Transverse colon (tissue), 4 donors: ENCODE measurements around the gene PTPRF. TPM values are rescaled to one million over a fixed set of nuclear protein-coding genes. Genes with fewer than 3 reads are reported as not detected.

ENCODE experiments used
- DNase-seq: peaks from one replicate; pipeline ENCODE4 v3.0.0-alpha.2; 2019
- H3K27ac ChIP-seq, 4 donors: fragments of 200-600 bp; sonication (generic); 2 replicates each; pipeline ENCODE4 v1.5.1; 2016 to 2018; ENCODE audit warnings: inconsistent platforms in 4 of 4
- H3K27me3 ChIP-seq: fragments of 200-600 bp; sonication (generic); 2 replicates; pipeline ENCODE4 v1.5.1; 2017; ENCODE audit warnings: inconsistent platforms
- H3K36me3 ChIP-seq, 4 donors: fragments of 200-600 bp; sonication (generic); 2 replicates each; pipeline ENCODE4 v1.5.1; 2017 to 2019; ENCODE audit warnings: inconsistent platforms in 4 of 4
- H3K4me1 ChIP-seq, 4 donors: fragments of 200-600 bp; sonication (generic); 2 replicates each; pipeline ENCODE4 v1.5.1; 2017 to 2020; ENCODE audit warnings: inconsistent platforms in 4 of 4
- H3K4me3 ChIP-seq, 4 donors: fragments of 200-600 bp; sonication (generic); 1 replicate in 1 of 4; 2 replicates in 3 of 4; pipeline versions ENCODE4 v1.5.1 to v1.6.1; 2017 to 2019; ENCODE audit warnings: inconsistent platforms in 4 of 4
- H3K9me3 ChIP-seq, 2 donors: fragments of 200-600 bp; sonication (generic); 2 replicates each; pipeline ENCODE4 v1.5.1; 2017 to 2019; ENCODE audit warnings: inconsistent platforms in 2 of 2
- CTCF ChIP-seq, 5 experiments: fragments of 200-600 bp in 3 of 5; fragments of 450-650 bp in 2 of 5; sonication (generic) in 3 of 5; IDR thresholded peaks; 1 replicate in 2 of 5; 2 replicates in 3 of 5; pipeline ENCODE4 v1.5.1; 2016 to 2017; ENCODE audit warnings: antibody characterized with exemption in 5 of 5, inconsistent platforms in 3 of 5, mild to moderate bottlenecking in 2 of 5, moderate library complexity in 1 of 5
- EP300 ChIP-seq: sonication (generic); formaldehyde crosslinking; IDR thresholded peaks from one replicate; pipeline ENCODE4 v1.6.1; 2017; ENCODE audit warnings: antibody characterized with exemption, low read depth
- POLR2A ChIP-seq: fragments of 450-650 bp; IDR thresholded peaks from one replicate; pipeline ENCODE4 v1.6.1; 2016; ENCODE audit warnings: antibody characterized with exemption, mild to moderate bottlenecking, moderate library complexity
- POLR2AphosphoS5 ChIP-seq, 3 donors: sonication (generic); formaldehyde crosslinking; IDR thresholded peaks; one replicate each; pipeline ENCODE4 v1.6.1; 2016; ENCODE audit warnings: antibody characterized with exemption in 3 of 3
- WGBS, 2 donors: methylation state at CpG; one replicate each; pipeline ENCODE4 v1.1.5; 2018; ENCODE audit warnings: low coverage in 1 of 2; 5-methylcytosine and 5-hydroxymethylcytosine counted together
- in situ Hi-C, 4 donors: fragments of 200-750 bp; cut with MboI; loops; one replicate each; pipeline versions ENCODE4 v1.15.0 to v1.15.1; 2017; ENCODE audit warnings: low sequenced_read_pairs in 3 of 4, low pct_ligation_motif_present in 1 of 4, low pct_unique_long_range_greater_than_20kb in 1 of 4
- intact Hi-C: fragments of 100-400 bp; cut with DNase I; formaldehyde crosslinking; loops from one replicate; pipeline ENCODE4 v1.15.1; 2023; ENCODE audit warnings: low total_unique reads
- total RNA-seq, 4 donors: library from RNA; depleted of rRNA; stranded (reverse); fragments of >200 nt; gene quantifications; one replicate each; pipeline ENCODE4 v1.1.0, GENCODE V29; 2016

PTPRF gene
- total RNA-seq, 4 donors from 2014 or later, result 278 to 549 (median 404) TPM

DNA sequence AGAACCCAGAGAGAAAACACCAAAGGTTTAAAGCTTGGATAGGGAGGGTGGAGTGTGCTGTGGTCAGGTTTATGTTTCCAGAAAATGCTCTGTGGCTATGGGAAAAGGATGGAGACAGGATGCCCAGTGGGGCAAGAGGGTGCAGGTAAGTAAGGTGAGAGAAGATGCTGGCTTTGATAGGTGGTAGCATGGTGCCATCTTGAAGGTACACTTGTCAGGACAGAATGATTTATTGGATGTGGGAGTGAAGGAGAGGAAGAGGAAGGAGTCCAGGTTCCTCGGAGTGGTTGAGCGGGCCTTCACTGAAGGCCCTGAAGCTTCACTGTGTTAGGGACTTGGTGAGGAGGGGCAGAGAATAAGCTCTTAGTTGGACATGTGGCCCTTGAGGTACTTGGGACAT is 3.6 kb downstream of the PTPRF start:
- TF ChIP-seq CTCF (IDR thresholded peaks at IDR 0.05), result no peak
- no peak for TF ChIP-seq POLR2A
- no peak for TF ChIP-seq POLR2AphosphoS5 (IDR thresholded peaks at IDR 0.05)
- TF ChIP-seq EP300, result no peak
- in situ Hi-C loops (loop anchor here in 1 of 4 donors (25.0 kb wide), 1 partner anchor 403 kb away; the partner anchor contains the start of genes ARTN and IPO13), intact Hi-C loops (no loop called here)
- no peaks in the 10 kb centered on the region for H3K36me3 ChIP-seq
- peak overlapping the region; percentile 79 to 95 (median 92) for H3K27ac ChIP-seq
- no peak overlapping the region for H3K4me3 ChIP-seq
- no peaks in the 10 kb centered on the region for H3K9me3 ChIP-seq
- WGBS, 2 donors, result 83% methylated on average over 2 of the region's 2 CpGs; no CpG with 5 or more reads in 1 of the 2 donors
- no peak for DNase-seq
- no peaks in the 10 kb centered on the region for H3K27me3 ChIP-seq
- H3K4me1 ChIP-seq, result peaks cover 38 to 76% (median 66%) of the 10 kb centered on the region in 4 donors

DNA sequence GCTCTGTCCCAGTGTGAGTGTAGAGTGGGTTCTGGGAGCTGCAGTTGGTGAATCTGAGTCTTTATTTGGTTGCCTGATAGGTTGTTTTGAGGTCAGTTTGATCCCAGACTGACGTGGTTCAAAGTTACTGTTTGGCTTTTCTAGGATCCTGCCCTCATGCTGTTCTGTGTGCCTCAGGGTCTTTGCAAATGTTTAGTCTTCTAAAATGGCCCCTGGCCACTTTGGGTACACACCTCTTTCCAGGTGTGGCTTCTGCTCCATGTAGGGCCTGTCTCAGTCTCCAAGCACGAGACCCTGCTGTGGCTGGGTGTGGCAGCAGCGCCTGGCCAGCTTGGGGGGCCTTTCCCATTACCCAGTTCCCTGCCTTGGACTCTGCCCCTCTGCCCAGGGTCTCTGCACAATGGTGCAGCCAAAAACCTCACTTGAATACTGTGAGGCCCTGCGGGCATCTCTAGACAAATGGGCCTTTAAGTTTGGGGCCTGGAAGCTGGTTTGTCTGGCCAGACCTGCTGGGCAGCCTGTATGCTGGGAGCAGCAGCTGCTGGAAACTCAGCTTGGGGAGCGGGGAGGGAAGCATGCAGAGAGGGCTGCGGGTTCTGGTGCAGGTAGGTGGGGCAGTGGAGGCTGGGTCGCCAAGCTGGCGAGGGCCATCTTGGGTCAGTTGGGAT is 5.6 kb downstream of the PTPRF start:
- H3K36me3 ChIP-seq, result no peaks in the 10 kb centered on the region
- 61% methylated on average over 8 of the region's 8 CpGs; no CpG with 5 or more reads in 1 of the 2 donors for WGBS, 2 donors
- TF ChIP-seq CTCF (IDR thresholded peaks at IDR 0.05), result no peak
- no peak for TF ChIP-seq POLR2A
- no peak for TF ChIP-seq POLR2AphosphoS5 (IDR thresholded peaks at IDR 0.05)
- TF ChIP-seq EP300, result no peak
- in situ Hi-C loops (loop anchor here in 1 of 4 donors (25.0 kb wide), 1 partner anchor 401 kb away; the partner anchor contains the start of genes ARTN and IPO13), intact Hi-C loops (no loop called here)
- DNase-seq, result peak; percentile 59
- H3K4me1 ChIP-seq, result peaks cover 42 to 80% (median 65%) of the 10 kb centered on the region in 4 donors
- no peak overlapping the region for H3K4me3 ChIP-seq
- no peaks in the 10 kb centered on the region for H3K9me3 ChIP-seq
- peak overlapping the region; percentile 79 to 95 (median 86) for H3K27ac ChIP-seq
- H3K27me3 ChIP-seq, result no peaks in the 10 kb centered on the region

DNA sequence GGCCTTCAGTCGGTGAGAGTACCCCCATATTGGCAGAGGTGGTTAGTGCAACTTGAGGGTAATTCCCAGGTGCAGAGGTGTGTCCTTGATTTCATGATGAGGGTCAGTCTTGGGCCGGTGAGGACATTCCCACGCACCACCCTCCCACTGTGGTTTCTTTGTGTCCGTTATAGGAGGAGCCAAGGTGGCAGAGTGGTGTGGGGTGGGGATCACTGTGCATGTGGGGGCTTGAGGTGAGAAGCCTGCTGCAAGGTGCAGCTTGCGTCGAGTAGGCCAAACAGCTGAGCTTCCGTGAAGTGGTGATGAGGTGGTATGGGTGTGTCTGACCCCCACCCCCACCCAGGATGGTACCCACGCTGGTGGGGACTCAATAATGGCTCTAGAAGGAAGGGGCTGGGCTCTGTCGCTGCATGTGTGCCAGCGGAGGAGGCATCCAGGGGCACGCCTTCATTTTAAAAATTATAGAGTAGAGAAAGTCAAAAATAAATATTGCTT is 6.2 kb downstream of the PTPRF start:
- Histone ChIP-seq H3K9me3 (no peaks in the 10 kb centered on the region), H3K27ac (peak overlapping the region; percentile 79 to 95 (median 86)), H3K36me3 (no peaks in the 10 kb centered on the region), H3K4me3 (no peak overlapping the region), H3K27me3 (no peaks in the 10 kb centered on the region), H3K4me1 (peaks cover 44 to 84% (median 67%) of the 10 kb centered on the region in 4 donors)
- in situ Hi-C loops, result loop anchor here in 1 of 4 donors (25.0 kb wide), 1 partner anchor 400 kb away; the partner anchor contains the start of genes ARTN and IPO13
- DNase-seq, result no peak
- WGBS, 2 donors, result 58% methylated on average over 11 of the region's 11 CpGs; no CpG with 5 or more reads in 1 of the 2 donors
- TF ChIP-seq POLR2AphosphoS5 (IDR thresholded peaks at IDR 0.05) (no peak), EP300 (no peak), POLR2A (no peak), CTCF (IDR thresholded peaks at IDR 0.05) (no peak)
- intact Hi-C loops, result no loop called here

DNA sequence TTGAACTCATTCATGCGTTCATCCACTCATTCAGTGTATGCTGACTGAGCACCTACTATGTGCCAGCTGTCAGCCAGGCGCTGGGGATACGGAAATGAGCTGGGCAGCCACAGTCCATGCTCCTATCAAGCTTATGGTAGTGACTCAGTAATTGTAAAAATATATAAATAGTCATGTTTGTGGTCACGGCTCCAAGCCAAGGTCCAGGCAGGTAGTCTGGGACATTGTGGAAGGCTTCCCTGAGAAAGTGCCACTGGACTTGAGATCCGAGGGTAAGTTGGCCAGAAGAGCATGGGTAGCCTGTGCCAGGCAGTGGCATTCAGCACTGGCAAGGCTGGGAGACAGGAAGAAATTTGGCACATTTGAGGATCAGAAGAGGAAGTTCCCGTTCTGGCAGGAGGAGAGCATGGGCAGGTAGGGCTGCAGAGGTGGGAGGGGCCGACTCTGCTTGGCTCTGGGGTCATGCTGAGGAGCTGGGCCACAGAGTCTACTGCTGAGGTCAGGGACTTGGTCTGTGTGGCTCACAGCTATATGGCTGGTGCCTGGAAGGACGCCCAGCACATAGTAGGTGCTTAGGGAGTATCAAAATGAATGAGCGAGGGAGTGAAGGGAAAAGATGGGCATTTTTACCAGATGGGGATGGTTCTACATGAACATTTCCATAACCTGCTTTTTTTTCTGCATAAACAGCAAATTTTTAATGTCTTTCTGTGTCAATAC is 6.9 kb downstream of the PTPRF start:
- H3K4me1 ChIP-seq, result peaks cover 44 to 84% (median 67%) of the 10 kb centered on the region in 4 donors
- intact Hi-C loops, result no loop called here

More for the DNA sequence above, 6.9 kb downstream of the PTPRF start:
- peak in 2 of 3 donors; percentile 26 to 48 for TF ChIP-seq POLR2AphosphoS5 (IDR thresholded peaks at IDR 0.05)
- TF ChIP-seq POLR2A, result no peak
- Histone ChIP-seq H3K4me3 (no peak overlapping the region), H3K36me3 (no peaks in the 10 kb centered on the region), H3K9me3 (no peaks in the 10 kb centered on the region), H3K27ac (peak overlapping the region; percentile 79 to 95 (median 86)), H3K27me3 (no peaks in the 10 kb centered on the region)
- peak; percentile 67 for DNase-seq
- in situ Hi-C loops, result loop anchor here in 1 of 4 donors (25.0 kb wide), 1 partner anchor 400 kb away; the partner anchor contains the start of genes ARTN and IPO13
- 56% methylated on average over 9 of the region's 9 CpGs; no CpG with 5 or more reads in 1 of the 2 donors for WGBS, 2 donors
